Muscle layer of colon (tissue), 2 donors: ENCODE data around the gene C15orf39.

Source experiments
- H3K27ac ChIP-seq: one replicate; pipeline ENCODE4 v1.7.0; 2013; ENCODE audit warnings: low read depth, mild to moderate bottlenecking, low read length, moderate library complexity
- H3K27me3 ChIP-seq, 2 donors: one replicate each; pipeline ENCODE4 v1.7.0; 2013; ENCODE audit warnings: low read length in 2 of 2, mild to moderate bottlenecking in 2 of 2; ENCODE audit not compliant: insufficient read depth in 2 of 2, control insufficient read depth in 1 of 2
- H3K36me3 ChIP-seq: one replicate; pipeline ENCODE4 v1.7.0; 2013; ENCODE audit warnings: mild to moderate bottlenecking, low read length; ENCODE audit not compliant: insufficient read depth
- H3K4me1 ChIP-seq: one replicate; pipeline ENCODE4 v1.7.0; 2013; ENCODE audit warnings: mild to moderate bottlenecking, low read length; ENCODE audit not compliant: insufficient read depth
- H3K4me3 ChIP-seq, 2 donors: one replicate each; pipeline ENCODE4 v1.7.0; 2013; ENCODE audit warnings: low read length in 2 of 2, low read depth in 1 of 2, mild to moderate bottlenecking in 1 of 2, moderate library complexity in 1 of 2
- H3K9ac ChIP-seq: one replicate; pipeline ENCODE4 v1.7.0; 2013; ENCODE audit warnings: low read length
- H3K9me3 ChIP-seq: one replicate; pipeline ENCODE4 v1.7.0; 2013; ENCODE audit warnings: mild to moderate bottlenecking, low read length
- donor health status: abdominal sarcoma.
- donor health status: Adenocarcinoma of cecum.

C15orf39 gene

GRCh38 chr15:75201616-75202250 lies at the start of gene C15orf39:
TSS of gene C15orf39 (plus strand) at chr15:75201882. CDS start at chr15:75206049, 4,167 bp downstream.
- peak within 1 kb of the TSS; percentile 67 for H3K27ac ChIP-seq
- H3K4me3 ChIP-seq = peak within 1 kb of the TSS; percentile 69 to 92
- H3K27me3 ChIP-seq = no peaks in the 10 kb centered on the region
- peaks cover 30% of the 10 kb centered on the region for H3K4me1 ChIP-seq
- no peaks in the 10 kb centered on the region for H3K9me3 ChIP-seq
- peaks cover 6% of the 10 kb centered on the region for H3K36me3 ChIP-seq
- peak within 1 kb of the TSS; percentile 68 for H3K9ac ChIP-seq

- no peaks in the 10 kb centered on the region for H3K36me3 ChIP-seq
- H3K4me3 ChIP-seq = no peak overlapping the region
- H3K27ac ChIP-seq = no peak overlapping the region
- H3K4me1 ChIP-seq = no peaks in the 10 kb centered on the region
- no peak overlapping the region for H3K9ac ChIP-seq
- no peaks in the 10 kb centered on the region for H3K9me3 ChIP-seq
- no peaks in the 10 kb centered on the region for H3K27me3 ChIP-seq
These were observed 49.2 kb upstream of the C15orf39 start for GRCh38 chr15:75152382-75153079.

GRCh38 chr15:75153087-75153486 lies 48.6 kb upstream of the C15orf39 start:
- Histone ChIP-seq H3K27ac (no peak overlapping the region), H3K9ac (no peak overlapping the region), H3K27me3 (no peaks in the 10 kb centered on the region), H3K4me3 (no peak overlapping the region), H3K36me3 (no peaks in the 10 kb centered on the region), H3K9me3 (no peaks in the 10 kb centered on the region), H3K4me1 (no peaks in the 10 kb centered on the region)

GRCh38 chr15:75153565-75154276 lies 48.0 kb upstream of the C15orf39 start:
- Histone ChIP-seq H3K4me1 (no peaks in the 10 kb centered on the region), H3K36me3 (no peaks in the 10 kb centered on the region), H3K27me3 (no peaks in the 10 kb centered on the region), H3K9ac (no peak overlapping the region), H3K27ac (no peak overlapping the region), H3K9me3 (no peaks in the 10 kb centered on the region), H3K4me3 (no peak overlapping the region)

DNA sequence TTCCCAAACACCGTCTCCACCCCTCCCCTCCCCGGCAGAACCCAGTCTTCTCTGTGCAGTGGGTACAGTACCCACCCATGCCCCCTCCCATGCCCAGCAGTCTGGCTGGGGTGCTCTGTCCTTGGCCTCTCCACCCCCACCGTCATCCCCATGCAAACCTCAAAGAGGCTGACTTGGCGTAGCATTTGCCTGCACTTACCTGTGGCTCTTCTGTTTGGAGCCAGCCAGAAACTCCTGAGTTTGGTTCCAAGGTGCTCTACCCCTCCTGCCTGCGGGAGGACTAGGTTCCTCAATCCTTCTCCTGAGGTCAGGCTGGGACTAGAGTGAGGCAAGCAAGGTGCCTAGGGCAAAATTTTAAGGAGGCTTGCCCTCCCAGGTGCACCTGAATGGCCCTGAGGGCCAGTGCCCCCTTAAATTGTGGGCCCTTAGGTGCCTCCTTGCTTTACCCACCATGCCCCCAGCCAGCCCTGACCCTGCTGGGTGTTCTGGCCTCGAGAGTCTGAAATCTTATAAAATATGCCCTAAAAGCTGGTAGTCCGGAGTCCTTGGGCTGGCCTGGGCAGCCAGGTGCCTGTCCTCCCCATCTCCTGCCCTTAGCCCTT lies 47.1 kb upstream of the C15orf39 start:
- Histone ChIP-seq H3K27ac (no peak overlapping the region), H3K27me3 (no peaks in the 10 kb centered on the region), H3K4me3 (no peak overlapping the region), H3K4me1 (no peaks in the 10 kb centered on the region), H3K9ac (no peak overlapping the region), H3K9me3 (no peaks in the 10 kb centered on the region), H3K36me3 (no peaks in the 10 kb centered on the region)

- Histone ChIP-seq H3K27me3 (no peaks in the 10 kb centered on the region), H3K36me3 (no peaks in the 10 kb centered on the region), H3K4me3 (no peak overlapping the region), H3K4me1 (no peaks in the 10 kb centered on the region), H3K9me3 (no peaks in the 10 kb centered on the region), H3K9ac (no peak overlapping the region), H3K27ac (no peak overlapping the region)
These were observed 45.1 kb upstream of the C15orf39 start for GRCh38 chr15:75156326-75157215.

GRCh38 chr15:75158402-75158801 lies 43.3 kb upstream of the C15orf39 start:
- Histone ChIP-seq H3K27ac (no peak overlapping the region), H3K9me3 (no peaks in the 10 kb centered on the region)

DNA sequence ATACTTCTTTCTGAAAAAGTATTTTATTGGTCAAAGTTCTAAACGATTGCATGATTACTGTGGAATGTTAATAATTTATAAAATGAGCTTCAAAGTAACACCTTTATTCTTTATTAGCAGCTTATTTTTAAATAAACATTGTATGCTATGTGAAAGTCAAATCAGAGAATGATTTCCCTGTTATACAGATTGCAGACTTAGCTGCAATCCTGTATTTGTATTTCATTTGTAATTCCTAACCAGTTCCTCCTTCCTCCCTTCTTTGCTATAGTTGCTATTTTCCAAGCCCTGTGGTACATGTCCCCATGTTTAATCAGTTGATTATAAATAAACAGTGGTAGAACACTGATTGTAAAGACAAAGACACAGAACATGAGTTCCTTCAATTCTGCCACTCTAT lies 42.4 kb upstream of the C15orf39 start:
- Histone ChIP-seq H3K4me3 (no peak overlapping the region), H3K36me3 (no peaks in the 10 kb centered on the region), H3K9ac (no peak overlapping the region), H3K27ac (no peak overlapping the region), H3K4me1 (no peaks in the 10 kb centered on the region), H3K9me3 (no peaks in the 10 kb centered on the region), H3K27me3 (no peaks in the 10 kb centered on the region)

More at GRCh38 chr15:75158402-75158801, 43.3 kb upstream of the C15orf39 start:
- Histone ChIP-seq H3K9ac (no peak overlapping the region), H3K36me3 (no peaks in the 10 kb centered on the region), H3K27me3 (no peaks in the 10 kb centered on the region), H3K4me1 (no peaks in the 10 kb centered on the region), H3K4me3 (no peak overlapping the region)

DNA sequence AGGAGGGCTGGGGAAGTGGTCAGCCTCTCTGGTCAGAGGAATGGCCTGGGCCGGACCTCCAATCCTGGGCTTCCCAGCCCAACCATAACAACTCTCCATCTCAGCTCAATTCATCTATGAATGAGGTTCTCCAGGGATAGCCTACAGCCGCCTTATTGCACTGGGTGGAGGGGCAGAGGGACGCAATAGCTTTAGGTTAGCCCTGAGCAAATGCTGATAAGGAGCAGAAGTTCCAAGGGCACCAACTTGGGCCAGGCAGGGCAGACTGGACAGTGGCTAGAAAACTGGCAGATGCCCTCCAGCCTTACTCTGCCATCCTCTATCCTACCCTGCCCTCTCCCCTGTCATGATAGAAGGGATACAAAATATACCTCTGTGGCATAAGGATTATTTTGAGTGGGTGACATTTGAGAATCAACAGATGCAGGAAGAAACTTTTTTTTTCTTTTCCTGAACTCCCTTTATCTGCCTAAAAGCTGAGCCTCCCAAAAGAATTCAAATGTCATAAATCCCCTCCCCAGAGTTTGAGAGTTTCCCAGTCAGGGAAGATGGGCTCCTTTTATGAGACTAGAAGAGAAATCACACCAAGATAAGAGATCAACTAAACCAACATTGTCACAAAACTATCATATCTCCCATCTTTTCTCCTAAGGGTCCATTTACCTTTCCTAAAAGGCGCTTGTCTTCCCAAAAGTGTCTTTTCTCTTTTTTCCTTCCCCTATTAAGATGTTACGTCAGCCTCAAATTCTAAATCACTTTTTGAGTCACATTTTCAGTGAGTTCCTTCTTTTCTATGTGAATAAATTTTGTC lies 40.4 kb upstream of the C15orf39 start:
- no peaks in the 10 kb centered on the region for H3K4me1 ChIP-seq

DNA sequence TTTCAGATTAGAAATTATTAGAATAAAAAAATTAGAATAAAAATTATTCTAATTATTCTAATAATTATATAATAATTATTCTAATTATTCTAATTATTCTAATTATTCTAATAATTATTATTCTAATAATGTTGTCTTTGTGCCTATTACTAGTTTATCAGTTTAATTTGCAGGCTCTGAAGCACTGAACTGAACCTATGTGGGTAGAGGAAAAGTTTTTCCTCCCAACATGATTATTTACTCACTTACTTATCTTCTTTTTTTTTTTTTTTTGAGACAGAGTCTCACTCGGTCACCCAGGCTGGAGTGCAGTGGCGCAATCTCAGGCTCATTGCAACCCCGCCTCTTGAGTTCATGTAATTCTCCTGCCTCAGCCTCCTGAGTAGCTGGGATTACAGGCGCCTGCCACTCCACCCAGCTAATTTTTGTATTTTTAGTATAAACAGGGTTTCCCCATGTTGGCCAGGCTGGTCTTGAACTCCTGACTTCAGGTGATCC lies 39.7 kb upstream of the C15orf39 start:
- H3K27ac ChIP-seq = no peak overlapping the region
- no peak overlapping the region for H3K4me3 ChIP-seq
- no peak overlapping the region for H3K9ac ChIP-seq
- no peaks in the 10 kb centered on the region for H3K4me1 ChIP-seq
- H3K36me3 ChIP-seq = no peaks in the 10 kb centered on the region
- H3K27me3 ChIP-seq = no peaks in the 10 kb centered on the region
- no peaks in the 10 kb centered on the region for H3K9me3 ChIP-seq

More for the DNA sequence above, 40.4 kb upstream of the C15orf39 start:
- Histone ChIP-seq H3K4me3 (no peak overlapping the region), H3K27ac (no peak overlapping the region), H3K27me3 (no peaks in the 10 kb centered on the region), H3K36me3 (no peaks in the 10 kb centered on the region), H3K9me3 (no peaks in the 10 kb centered on the region), H3K9ac (no peak overlapping the region)
